H1 (cell line): ENCODE measurements around the gene SEZ6L. TPM values are rescaled to one million over a fixed set of nuclear protein-coding genes. Genes with fewer than 3 reads are reported as not detected.
A peak's percentile ranks its signal among the peaks of the same experiment; 100 is the strongest.

Source experiments
- CTCF ChIA-PET: fragments of 300-600 bp; sonication (Branson Sonifier 250); formaldehyde crosslinking; loops from one replicate; lab custom pipeline; 2021; ENCODE audit not compliant: partially characterized antibody; lab: Charles Lee
- POLR2A ChIA-PET: fragments of 300-600 bp; sonication (Branson Sonifier 250); formaldehyde crosslinking; loops from one replicate; lab custom pipeline; 2021; ENCODE audit warnings: inconsistent platforms; ENCODE audit not compliant: partially characterized antibody; lab: Charles Lee
- DNase-seq, 2 experiments: peaks; one replicate each; pipeline versions ENCODE4 v3.0.0 to v3.0.0-alpha.2; 2010 to 2022; ENCODE audit warnings: low spot score in 2 of 2, low read depth in 1 of 2, mixed read lengths in 1 of 2
- FAIRE-seq: peaks from 2 replicates; lab custom pipeline; 2011; peaks lifted over from hg19 to GRCh38; lab: Jason Lieb, UNC
- H2AFZ ChIP-seq: 2 replicates; pipeline ENCODE4 v1.8.1; 2012; ENCODE audit warnings: low read length, inconsistent platforms
- H2AK5ac ChIP-seq: 2 replicates; pipeline ENCODE4 v1.6.1; 2013; ENCODE audit warnings: low read depth, low read length
- H2BK120ac ChIP-seq: replicated peaks from 2 replicates; pipeline ENCODE3; 2013; ENCODE audit warnings: low read depth, low read length, inconsistent platforms
- H2BK12ac ChIP-seq: 2 replicates; pipeline ENCODE4 v1.6.1; 2013; ENCODE audit warnings: low read depth, low read length
- H2BK15ac ChIP-seq: 2 replicates; pipeline ENCODE4 v1.6.1; 2013; ENCODE audit warnings: low read length
- H2BK20ac ChIP-seq: 2 replicates; pipeline ENCODE4 v1.6.1; 2013; ENCODE audit warnings: low read length
- H2BK5ac ChIP-seq: 2 replicates; pipeline ENCODE4 v1.6.1; 2013; ENCODE audit warnings: low read depth, low read length
- H3K14ac ChIP-seq: 2 replicates; pipeline ENCODE4 v1.6.1; 2013; ENCODE audit warnings: inconsistent platforms; ENCODE audit not compliant: insufficient read length
- H3K18ac ChIP-seq: 2 replicates; pipeline ENCODE4 v1.6.1; 2013; ENCODE audit warnings: low read length; ENCODE audit errors: extremely low read depth
- H3K23ac ChIP-seq: 2 replicates; pipeline ENCODE4 v1.6.1; 2013; ENCODE audit warnings: inconsistent platforms; ENCODE audit not compliant: insufficient read length
- H3K23me2 ChIP-seq: 2 replicates; pipeline ENCODE4 v1.6.1; 2013; ENCODE audit warnings: low read depth, low read length
- H3K27ac ChIP-seq: 2 replicates; pipeline ENCODE4 v1.6.1; 2011; ENCODE audit warnings: low read depth, low read length, inconsistent platforms
- H3K27me3 ChIP-seq, 4 experiments: replicated peaks in 1 of 4; 1 replicate in 1 of 4; 2 replicates in 3 of 4; pipeline versions ENCODE4 v1.6.1 to v1.8.1; 2011 to 2013; ENCODE audit warnings: low read length in 3 of 4, mild to moderate bottlenecking in 3 of 4, inconsistent platforms in 2 of 4, mixed read lengths in 2 of 4, moderate library complexity in 1 of 4; ENCODE audit not compliant: control insufficient read depth in 3 of 4, insufficient read depth in 3 of 4; ENCODE audit errors: extremely low read depth in 1 of 4
- H3K36me3 ChIP-seq, 4 experiments: 2 replicates each; pipeline versions ENCODE4 v1.6.1 to v1.8.1; 2011 to 2013; ENCODE audit warnings: mild to moderate bottlenecking in 4 of 4, low read length in 3 of 4, moderate library complexity in 2 of 4, control low read depth in 1 of 4, inconsistent platforms in 1 of 4; ENCODE audit not compliant: insufficient read depth in 4 of 4, control insufficient read depth in 2 of 4
- H3K4ac ChIP-seq: replicated peaks from 2 replicates; pipeline ENCODE3; 2013; ENCODE audit warnings: low read length, low read depth, mixed read lengths, inconsistent platforms; ENCODE audit not compliant: insufficient read length
- H3K4me1 ChIP-seq, 4 experiments: replicated peaks in 1 of 4; 1 replicate in 1 of 4; 2 replicates in 3 of 4; pipeline versions ENCODE4 v1.6.1 to v1.8.1; 2011 to 2013; ENCODE audit warnings: low read length in 3 of 4, inconsistent platforms in 2 of 4, mixed read lengths in 1 of 4; ENCODE audit not compliant: insufficient read depth in 4 of 4, control insufficient read depth in 3 of 4
- H3K4me2 ChIP-seq, 2 experiments: 2 replicates each; pipeline versions ENCODE4 v1.6.1 to v1.8.1; 2011 to 2013; ENCODE audit warnings: low read depth in 2 of 2, low read length in 2 of 2, control low read depth in 1 of 2, inconsistent platforms in 1 of 2, mild to moderate bottlenecking in 1 of 2; ENCODE audit not compliant: insufficient read depth in 1 of 2
- H3K4me3 ChIP-seq, 4 experiments: fragments of 200-600, 300-600 bp in 1 of 4; sonication (generic), shearing (Covaris generic), sonication (Bioruptor Twin) in 1 of 4; 2 replicates each; pipeline versions ENCODE4 v1.5.1 to v1.8.1; 2011 to 2016; ENCODE audit warnings: low read length in 4 of 4, low read depth in 3 of 4, control low read depth in 2 of 4, inconsistent platforms in 2 of 4, mild to moderate bottlenecking in 2 of 4, mixed read lengths in 1 of 4, moderate library complexity in 1 of 4; ENCODE audit not compliant: insufficient read depth in 2 of 4; ENCODE audit errors: extremely low read depth in 1 of 4
- H3K56ac ChIP-seq: replicated peaks from 2 replicates; pipeline ENCODE3; 2013; ENCODE audit warnings: low read depth, mild to moderate bottlenecking, mixed read lengths, low read length, inconsistent platforms; ENCODE audit not compliant: insufficient read length
- H3K79me1 ChIP-seq: 2 replicates; pipeline ENCODE4 v1.6.1; 2013; ENCODE audit warnings: low read depth, low read length, control low read depth
- H3K79me2 ChIP-seq, 2 experiments: 2 replicates each; pipeline versions ENCODE4 v1.6.1 to v1.8.1; 2012 to 2013; ENCODE audit warnings: low read length in 2 of 2, mild to moderate bottlenecking in 2 of 2, inconsistent platforms in 1 of 2; ENCODE audit not compliant: insufficient read depth in 2 of 2, control insufficient read depth in 1 of 2
- H3K9ac ChIP-seq, 4 experiments: replicated peaks in 1 of 4; 1 replicate in 1 of 4; 2 replicates in 3 of 4; pipeline versions ENCODE4 v1.6.1 to v1.8.1; 2011 to 2013; ENCODE audit warnings: low read depth in 3 of 4, low read length in 3 of 4, control low read depth in 2 of 4, mild to moderate bottlenecking in 2 of 4, moderate library complexity in 2 of 4, inconsistent platforms in 1 of 4; ENCODE audit errors: extremely low read depth in 1 of 4
- H3K9me3 ChIP-seq, 2 experiments: 2 replicates each; pipeline versions ENCODE4 v1.6.1 to v1.8.1; 2012 to 2013; ENCODE audit warnings: mild to moderate bottlenecking in 2 of 2, moderate library complexity in 2 of 2, control low read depth in 1 of 2, inconsistent platforms in 1 of 2, low read depth in 1 of 2, low read length in 1 of 2, mixed read lengths in 1 of 2; ENCODE audit not compliant: insufficient read depth in 2 of 2
- H4K20me1 ChIP-seq, 2 experiments: replicated peaks in 1 of 2; 2 replicates each; pipeline versions ENCODE3 to v1.8.1; 2011 to 2013; ENCODE audit warnings: inconsistent platforms in 2 of 2, low read length in 2 of 2, mild to moderate bottlenecking in 1 of 2; ENCODE audit not compliant: insufficient read depth in 2 of 2, control insufficient read depth in 1 of 2
- H4K5ac ChIP-seq: 2 replicates; pipeline ENCODE4 v1.6.1; 2013; ENCODE audit warnings: low read length, low read depth, mixed read lengths, inconsistent platforms; ENCODE audit not compliant: insufficient read length
- H4K8ac ChIP-seq: 2 replicates; pipeline ENCODE4 v1.8.0; 2013; ENCODE audit warnings: mild to moderate bottlenecking, moderate library complexity, low read length, inconsistent platforms; ENCODE audit not compliant: insufficient read depth; ENCODE audit errors: extremely low read depth
- H4K91ac ChIP-seq: replicated peaks from 2 replicates; pipeline ENCODE3; 2013; ENCODE audit warnings: low read length, mixed read lengths, inconsistent platforms; ENCODE audit not compliant: insufficient read length
- CBX5 ChIP-seq: fragments of 300-800, 300-1000 bp; sonication (generic); IDR thresholded peaks from 2 replicates; pipeline ENCODE4 v1.7.1; 2016; ENCODE audit warnings: antibody characterized with exemption, low read length, low read depth
- CTCF ChIP-seq, 3 experiments: IDR thresholded peaks; 1 replicate in 2 of 3; 2 replicates in 1 of 3; pipeline versions ENCODE4 v1.5.1 to v1.6.1; 2011; ENCODE audit warnings: low read length in 3 of 3, mild to moderate bottlenecking in 3 of 3, inconsistent platforms in 2 of 3, low read depth in 1 of 3, moderate library complexity in 1 of 3; ENCODE audit not compliant: insufficient read depth in 1 of 3; ENCODE audit errors: control extremely low read depth in 1 of 3
- HDAC6 ChIP-seq: IDR thresholded peaks from one replicate; pipeline ENCODE4 v1.7.1; 2012; ENCODE audit warnings: low read depth, mild to moderate bottlenecking, inconsistent platforms, low read length, moderate library complexity
- RAD21 ChIP-seq, 2 experiments: IDR thresholded peaks in 1 of 2; conservative IDR thresholded peaks in 1 of 2; 2 replicates each; pipeline ENCODE4 v1.6.1; 2011; ENCODE audit warnings: low read depth in 2 of 2, low read length in 2 of 2, improper control_type of control experiment in 1 of 2, inconsistent platforms in 1 of 2, mild to moderate bottlenecking in 1 of 2, moderate library complexity in 1 of 2
- WGBS, 2 experiments: shearing (Covaris generic) in 1 of 2; methylation state at CpG; one replicate each; pipeline versions ENCODE4 v1.1.6 to v1.1.7; 2013 to 2015; ENCODE audit warnings: low lambda C conversion rate in 2 of 2, mixed read lengths in 2 of 2, inconsistent platforms in 1 of 2, low coverage in 1 of 2, missing lambda C conversion rate in 1 of 2; ENCODE audit not compliant: insufficient replicate concordance in 2 of 2, insufficient coverage in 1 of 2, insufficient read length in 1 of 2; ENCODE audit errors: extremely low coverage in 1 of 2, missing lambda C conversion rate in 1 of 2; 5-methylcytosine and 5-hydroxymethylcytosine counted together
- polyA plus RNA-seq, 7 experiments: library from polyadenylated mRNA; depleted of rRNA in 3 of 7; stranded (reverse) in 5 of 7; unstranded in 2 of 7; fragments of >200 nt in 5 of 7; fragments of 200-250 nt in 2 of 7; gene quantifications; 1 replicate in 5 of 7; 2 replicates in 1 of 7; 4 replicates in 1 of 7; pipeline versions ENCODE4 v1.2.1 to v1.2.3, GENCODE V29; 2011 to 2013; ENCODE audit warnings: missing spikeins in 2 of 7, mixed read lengths in 2 of 7
- total RNA-seq: library from RNA; stranded (reverse); fragmentation: NEBNext Ultra II Directional; extraction: Animal tissue kit (Norgen Biotek cat#: 25700); gene quantifications from 2 replicates; pipeline ENCODE4 v1.2.1, GENCODE V29; 2021

The SEZ6L gene
- total and polyA plus RNA-seq, 2 of the 8 experiments (the other 6 are each of a cell fraction or from before 2014, with no cell fraction given) = 0.06 to 0.33 TPM

- H3K9ac ChIP-seq = no peak overlapping the region
- FAIRE-seq = peak; percentile 88
- TF ChIP-seq RAD21 (IDR thresholded peaks at IDR 0.05 in 1 of 2, conservative IDR thresholded peaks at IDR 0.05 in 1 of 2; ENCODE audit: low read depth in 2 of 2, low read length in 2 of 2) (peak; percentile 74 to 83), CBX5 (no peak), CTCF (IDR thresholded peaks at IDR 0.05; ENCODE audit: control extremely low read depth in 1 of 3, insufficient read depth in 1 of 3, low read depth in 1 of 3, low read length in 3 of 3) (peak; percentile 53 to 86 (median 79)), HDAC6 (no peak)
- TF ChIP-seq, all 59 proteins: peak for 2
- Histone ChIP-seq H3K79me2 (no peaks in the 10 kb centered on the region), H3K9me3 (no peaks in the 10 kb centered on the region), H3K18ac (no peak overlapping the region), H2AK5ac (no peak overlapping the region), H2AFZ (no peak overlapping the region), H3K23me2 (peaks cover 7% of the 10 kb centered on the region), H4K20me1 (peaks cover 4 to 7% of the 10 kb centered on the region in 2 experiments), H3K14ac (no peak overlapping the region), H3K4me1 (peaks cover 4 to 21% (median 10%) of the 10 kb centered on the region in 4 experiments), H3K36me3 (no peaks in the 10 kb centered on the region), H3K27me3 (peaks cover 19 to 40% (median 36%) of the 10 kb centered on the region in 4 experiments), H3K79me1 (no peaks in the 10 kb centered on the region), H3K4me2 (no peak overlapping the region), H2BK120ac (no peak overlapping the region), H3K4ac (no peak overlapping the region), H4K8ac (no peak overlapping the region), H3K23ac (no peak overlapping the region), H2BK12ac (no peak overlapping the region), H3K4me3 (no peak overlapping the region), H3K27ac (no peak overlapping the region), H2BK15ac (no peak overlapping the region), H3K56ac (no peak overlapping the region), H4K91ac (no peak overlapping the region), H4K5ac (no peak overlapping the region), H2BK20ac (no peak overlapping the region), H2BK5ac (no peak overlapping the region)
- peak in 1 of 2 experiments; percentile 72 for DNase-seq
- WGBS, 2 experiments = 46% methylated on average over 5 of the region's 5 CpGs; no CpG with 5 or more reads in 1 of the 2 experiments
- ChIA-PET POLR2A (no interaction called here), CTCF (interaction anchor here (0.6 to 12.5 kb wide), 82 partner anchors 9 to 405 kb away, joined by 3 to 246 read pairs (median 4); no protein-coding TSS in a partner anchor)
Measured at GRCh38 chr22:26172389-26172990, 3.2 kb downstream of the SEZ6L start.
